ENCODE measurements around the gene RIIAD1. TPM values are rescaled to one million over a fixed set of nuclear protein-coding genes. Genes with fewer than 3 reads are reported as not detected.
A peak's percentile ranks its signal among the peaks of the same experiment; 100 is the strongest.

The RIIAD1 gene
- total and polyA plus RNA-seq, 2 donors from 2014 or later: 4.0 TPM; not detected in 1

GRCh38 chr1:151715726-151716404 is 5.5 kb upstream of the RIIAD1 start:
- H3K27ac ChIP-seq (ENCODE audit: low read depth in 2 of 2, low read length in 2 of 2): no peak overlapping the region
- no peaks in the 10 kb centered on the region for H3K9me3 ChIP-seq (ENCODE audit: control insufficient read depth in 2 of 3, insufficient read depth in 1 of 3, low read length in 3 of 3)
- peaks cover 7% of the 10 kb centered on the region for H3K27me3 ChIP-seq (ENCODE audit: control insufficient read depth, insufficient read depth, low read length)
- peak in 1 of 5 donors; percentile 50 for DNase-seq
- intact Hi-C loops (cut with DNase I): no loop called here
- H3K9ac ChIP-seq (ENCODE audit: low read length in 3 of 3): no peak overlapping the region
- no peak for FAIRE-seq
- no peaks in the 10 kb centered on the region for H3K36me3 ChIP-seq (ENCODE audit: control insufficient read depth in 2 of 3, insufficient read depth in 3 of 3, low read length in 3 of 3)
- TF ChIP-seq CTCF (IDR thresholded peaks at IDR 0.05; ENCODE audit: borderline replicate concordance, extremely low read depth, insufficient read depth): no peak
- peaks cover 0 to 11% (median 4%) of the 10 kb centered on the region in 3 donors for H3K4me1 ChIP-seq (ENCODE audit: control insufficient read depth in 2 of 3, insufficient read depth in 2 of 3, low read depth in 1 of 3, low read length in 3 of 3)
- no peak overlapping the region for H3K4me3 ChIP-seq (ENCODE audit: low read length in 3 of 3)

DNA sequence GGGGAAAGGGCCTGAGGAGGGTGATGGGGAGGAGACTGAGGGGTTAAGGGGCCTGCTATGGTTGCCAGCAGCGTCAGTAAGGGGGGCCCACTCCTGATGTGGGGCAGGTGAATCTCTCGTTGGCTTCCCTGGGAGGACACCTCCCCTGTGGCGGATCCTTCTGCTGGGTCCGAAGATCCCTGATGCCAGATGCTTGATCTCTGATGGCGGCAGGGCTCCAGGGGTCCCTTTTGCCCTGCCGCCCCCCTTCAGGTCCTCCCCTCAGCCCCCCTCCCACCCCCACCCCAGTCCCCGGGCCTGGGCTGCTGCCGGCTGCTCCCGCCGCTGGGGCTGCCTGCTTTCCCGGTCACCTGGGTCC is 4.9 kb upstream of the RIIAD1 start:
- Histone ChIP-seq H3K9me3 (ENCODE audit: control insufficient read depth in 2 of 3, insufficient read depth in 1 of 3, low read length in 3 of 3) (no peaks in the 10 kb centered on the region), H3K4me1 (ENCODE audit: control insufficient read depth in 2 of 3, insufficient read depth in 2 of 3, low read depth in 1 of 3, low read length in 3 of 3) (peaks cover 0 to 12% (median 4%) of the 10 kb centered on the region in 3 donors), H3K27ac (ENCODE audit: low read depth in 2 of 2, low read length in 2 of 2) (no peak overlapping the region), H3K9ac (ENCODE audit: low read length in 3 of 3) (no peak overlapping the region), H3K4me3 (ENCODE audit: low read length in 3 of 3) (no peak overlapping the region), H3K27me3 (ENCODE audit: control insufficient read depth, insufficient read depth, low read length) (peaks cover 7% of the 10 kb centered on the region), H3K36me3 (ENCODE audit: control insufficient read depth in 2 of 3, insufficient read depth in 3 of 3, low read length in 3 of 3) (no peaks in the 10 kb centered on the region)
- FAIRE-seq: no peak
- intact Hi-C loops (cut with DNase I): no loop called here
- no peak for TF ChIP-seq CTCF (IDR thresholded peaks at IDR 0.05; ENCODE audit: borderline replicate concordance, extremely low read depth, insufficient read depth)
- DNase-seq: no peak

GRCh38 chr1:151716771-151717631 is 4.3 kb upstream of the RIIAD1 start, which contains the start of gene CELF3:
CELF3 (minus strand) TSS chr1:151716803; CDS start chr1:151716020, 783 bp downstream.
- TF ChIP-seq CTCF (IDR thresholded peaks at IDR 0.05; ENCODE audit: borderline replicate concordance, extremely low read depth, insufficient read depth): no peak
- no peak within 1 kb of the TSS for H3K4me3 ChIP-seq (ENCODE audit: low read length in 3 of 3)
- H3K9me3 ChIP-seq (ENCODE audit: control insufficient read depth in 2 of 3, insufficient read depth in 1 of 3, low read length in 3 of 3): no peaks in the 10 kb centered on the region
- no peak within 1 kb of the TSS for H3K9ac ChIP-seq (ENCODE audit: low read length in 3 of 3)
- H3K27ac ChIP-seq (ENCODE audit: low read depth in 2 of 2, low read length in 2 of 2): no peak within 1 kb of the TSS
- FAIRE-seq (no peak), DNase-seq (peak in 4 of 5 donors; percentile 57 to 81 (median 65))
- peaks cover 7% of the 10 kb centered on the region for H3K27me3 ChIP-seq (ENCODE audit: control insufficient read depth, insufficient read depth, low read length)
- H3K4me1 ChIP-seq (ENCODE audit: control insufficient read depth in 2 of 3, insufficient read depth in 2 of 3, low read depth in 1 of 3, low read length in 3 of 3): peaks cover 0 to 12% (median 4%) of the 10 kb centered on the region in 3 donors
- H3K36me3 ChIP-seq (ENCODE audit: control insufficient read depth in 2 of 3, insufficient read depth in 3 of 3, low read length in 3 of 3): no peaks in the 10 kb centered on the region
- intact Hi-C loops (cut with DNase I): no loop called here

All from kidney (tissue), 14 donors.